BJ (cell line): Measurements from ENCODE around the gene TMEM213. TPM values are rescaled to one million over a fixed set of nuclear protein-coding genes. Genes with fewer than 3 reads are reported as not detected.
"Not testable (repeated sequence)": the region's sequence is repeated elsewhere in the genome, so short reads cannot be mapped to it uniquely, and the experiment has no call there.

Experiments
- CTCF ChIA-PET: fragments of 350-600 bp; formaldehyde crosslinking; extraction: SDS; loops from one replicate; lab custom pipeline; 2021; ENCODE audit warnings: antibody characterized with exemption, inconsistent platforms; lab: Yijun Ruan, JAX
- POLR2A ChIA-PET: fragments of 300-600 bp; sonication (Branson Sonifier 250); formaldehyde crosslinking; extraction: SDS; loops from one replicate; lab custom pipeline; 2021; ENCODE audit warnings: antibody characterized with exemption; lab: Charles Lee
- DNase-seq: peaks from one replicate; pipeline ENCODE4 v3.0.0-alpha.2; 2011; ENCODE audit warnings: low read depth
- H3K27me3 ChIP-seq: 2 replicates; pipeline ENCODE4 v1.6.0; 2011; ENCODE audit warnings: low read length; ENCODE audit not compliant: control insufficient read depth, insufficient read depth
- H3K36me3 ChIP-seq: 2 replicates; pipeline ENCODE4 v1.5.1; 2011; ENCODE audit warnings: low read length; ENCODE audit not compliant: control insufficient read depth, insufficient read depth
- H3K4me3 ChIP-seq: 2 replicates; pipeline ENCODE4 v1.5.1; 2011; ENCODE audit warnings: low read depth, mild to moderate bottlenecking, control low read depth, low read length
- polyA plus RNA-seq: library from polyadenylated mRNA; depleted of rRNA; stranded (reverse); fragments of >200 nt; gene quantifications from 2 replicates; pipeline ENCODE4 v1.2.3, GENCODE V29; 2011
- TF ChIP-seq, protein P1 (sequence below): IDR thresholded peaks from 2 replicates; pipeline ENCODE4 v1.5.1; 2011; ENCODE audit warnings: low read depth, mild to moderate bottlenecking, control low read depth, inconsistent platforms, low read length, moderate library complexity; ENCODE audit not compliant: insufficient read depth

The TMEM213 gene
- polyA plus RNA-seq, 1 experiment, result not detected

DNA sequence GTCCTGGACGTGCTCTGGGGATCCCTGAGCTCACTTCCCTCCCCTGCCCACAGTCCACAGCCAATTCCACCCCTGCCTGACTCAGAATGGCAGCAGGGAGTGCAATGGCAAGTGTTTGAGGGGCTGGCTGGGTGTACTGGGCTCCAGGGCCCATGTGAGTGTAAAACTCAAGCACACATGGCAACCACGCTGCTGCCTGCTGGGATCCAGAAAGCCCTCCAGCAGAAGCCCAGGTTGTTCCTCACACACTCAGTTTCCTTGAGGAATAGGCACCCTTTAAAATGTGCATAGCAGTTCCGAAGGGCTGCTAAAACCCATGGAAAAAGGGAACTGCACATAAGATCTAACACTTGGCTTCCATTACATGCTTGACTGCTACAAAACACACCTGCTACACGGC is 11.6 kb downstream of the TMEM213 start:
- Histone ChIP-seq H3K36me3 (no peaks in the 10 kb centered on the region), H3K27me3 (no peaks in the 10 kb centered on the region), H3K4me3 (no peak overlapping the region)
- DNase-seq, result no peak
- ChIA-PET CTCF (no interaction called here), POLR2A (no interaction called here)
- TF ChIP-seq, protein P1, sequence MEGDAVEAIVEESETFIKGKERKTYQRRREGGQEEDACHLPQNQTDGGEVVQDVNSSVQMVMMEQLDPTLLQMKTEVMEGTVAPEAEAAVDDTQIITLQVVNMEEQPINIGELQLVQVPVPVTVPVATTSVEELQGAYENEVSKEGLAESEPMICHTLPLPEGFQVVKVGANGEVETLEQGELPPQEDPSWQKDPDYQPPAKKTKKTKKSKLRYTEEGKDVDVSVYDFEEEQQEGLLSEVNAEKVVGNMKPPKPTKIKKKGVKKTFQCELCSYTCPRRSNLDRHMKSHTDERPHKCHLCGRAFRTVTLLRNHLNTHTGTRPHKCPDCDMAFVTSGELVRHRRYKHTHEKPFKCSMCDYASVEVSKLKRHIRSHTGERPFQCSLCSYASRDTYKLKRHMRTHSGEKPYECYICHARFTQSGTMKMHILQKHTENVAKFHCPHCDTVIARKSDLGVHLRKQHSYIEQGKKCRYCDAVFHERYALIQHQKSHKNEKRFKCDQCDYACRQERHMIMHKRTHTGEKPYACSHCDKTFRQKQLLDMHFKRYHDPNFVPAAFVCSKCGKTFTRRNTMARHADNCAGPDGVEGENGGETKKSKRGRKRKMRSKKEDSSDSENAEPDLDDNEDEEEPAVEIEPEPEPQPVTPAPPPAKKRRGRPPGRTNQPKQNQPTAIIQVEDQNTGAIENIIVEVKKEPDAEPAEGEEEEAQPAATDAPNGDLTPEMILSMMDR, result no peak

DNA sequence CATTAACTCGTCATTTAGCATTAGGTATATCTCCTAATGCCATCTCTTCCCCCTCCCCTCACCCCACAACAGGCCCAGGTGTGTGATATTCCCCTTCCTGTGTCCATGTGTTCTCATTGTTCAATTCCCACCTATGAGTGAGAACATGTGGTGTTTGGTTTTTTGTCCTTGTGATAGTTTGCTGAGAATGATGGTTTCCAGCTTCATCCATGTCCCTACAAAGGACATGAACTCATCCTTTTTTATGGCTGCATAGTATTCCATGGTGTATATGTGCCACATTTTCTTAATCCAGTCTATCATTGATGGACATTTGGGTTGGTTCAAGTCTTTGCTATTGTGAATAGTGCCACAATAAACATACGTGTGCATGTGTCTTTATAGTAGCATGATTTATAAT is 13.5 kb downstream of the TMEM213 start:
- H3K4me3 ChIP-seq, H3K27me3 ChIP-seq, POLR2A ChIA-PET, H3K36me3 ChIP-seq, DNase-seq, CTCF ChIA-PET: not testable (repeated sequence)

DNA sequence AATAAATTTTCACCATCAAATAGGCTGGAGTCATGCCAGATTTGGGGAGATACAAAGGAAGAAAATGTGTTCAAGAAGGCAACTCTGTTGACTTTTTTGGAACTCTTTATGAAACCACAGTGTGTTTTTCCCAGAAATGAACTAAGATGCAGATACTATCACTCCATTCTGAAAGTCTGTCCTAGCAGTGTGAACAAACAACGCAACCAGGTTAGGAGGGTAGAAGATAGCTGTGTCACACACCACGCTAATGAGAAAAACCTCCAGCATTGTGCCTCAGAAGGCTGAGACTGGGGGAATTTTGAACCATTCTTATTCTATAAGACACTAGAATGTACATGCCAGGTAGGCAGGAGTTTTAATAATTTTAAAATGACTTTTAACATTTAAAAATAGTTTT is 16.2 kb downstream of the TMEM213 start:
- DNase-seq, result no peak
- no peak overlapping the region for H3K4me3 ChIP-seq
- CTCF ChIA-PET, result no interaction called here
- no peaks in the 10 kb centered on the region for H3K36me3 ChIP-seq
- POLR2A ChIA-PET, result no interaction called here
- TF ChIP-seq, protein P1, result no peak
- H3K27me3 ChIP-seq, result no peaks in the 10 kb centered on the region

DNA sequence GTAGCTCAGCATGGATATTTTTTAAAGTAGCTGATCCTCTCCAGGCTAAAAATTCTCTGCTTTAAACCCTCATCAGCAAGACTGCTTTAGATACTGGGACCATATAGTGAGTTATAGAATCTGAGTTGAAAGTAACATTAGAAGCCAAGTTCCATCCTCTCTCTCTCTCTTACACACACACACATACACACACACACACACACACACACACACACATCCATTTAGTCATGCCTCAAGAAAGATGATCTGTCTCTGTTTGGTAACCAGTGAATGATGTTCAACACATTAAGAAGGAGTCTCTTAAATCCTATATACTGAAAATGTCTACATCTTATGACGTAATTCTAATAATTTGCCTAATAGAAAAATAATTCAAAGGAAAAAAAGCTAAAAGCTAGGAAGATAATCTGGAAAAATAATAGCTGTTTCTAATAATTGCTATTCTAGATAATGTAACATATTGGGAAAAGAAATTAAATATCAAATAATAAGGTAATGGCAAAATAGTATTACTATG is 17.1 kb downstream of the TMEM213 start:
- no peak overlapping the region for H3K4me3 ChIP-seq
- TF ChIP-seq, protein P1, result no peak
- no peaks in the 10 kb centered on the region for H3K27me3 ChIP-seq
- ChIA-PET CTCF (no interaction called here), POLR2A (no interaction called here)
- H3K36me3 ChIP-seq, result no peaks in the 10 kb centered on the region
- no peak for DNase-seq

DNA sequence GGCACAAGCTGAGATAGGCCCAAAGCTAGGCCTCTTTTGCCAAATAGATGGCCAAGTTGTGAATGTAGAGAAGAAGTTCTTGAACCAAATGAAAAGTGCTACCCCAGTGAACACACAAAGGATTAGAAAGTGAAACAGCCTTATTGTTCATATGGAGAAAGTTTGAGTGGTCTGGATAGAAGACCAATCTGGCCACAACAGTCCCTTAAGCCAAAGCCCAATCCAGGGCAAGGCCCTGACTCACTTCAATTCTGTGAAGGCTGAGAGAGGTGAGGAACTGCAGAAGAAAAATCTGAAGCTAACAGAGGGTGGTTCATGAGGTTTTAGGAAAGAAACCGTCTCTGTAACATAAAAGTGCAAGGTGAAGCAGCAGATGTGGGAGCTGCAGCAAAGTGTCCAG is 18.9 kb downstream of the TMEM213 start:
- ChIA-PET POLR2A (no interaction called here), CTCF (no interaction called here)
- TF ChIP-seq, protein P1, result no peak
- Histone ChIP-seq H3K4me3 (no peak overlapping the region), H3K27me3 (no peaks in the 10 kb centered on the region), H3K36me3 (no peaks in the 10 kb centered on the region)
- no peak for DNase-seq

DNA sequence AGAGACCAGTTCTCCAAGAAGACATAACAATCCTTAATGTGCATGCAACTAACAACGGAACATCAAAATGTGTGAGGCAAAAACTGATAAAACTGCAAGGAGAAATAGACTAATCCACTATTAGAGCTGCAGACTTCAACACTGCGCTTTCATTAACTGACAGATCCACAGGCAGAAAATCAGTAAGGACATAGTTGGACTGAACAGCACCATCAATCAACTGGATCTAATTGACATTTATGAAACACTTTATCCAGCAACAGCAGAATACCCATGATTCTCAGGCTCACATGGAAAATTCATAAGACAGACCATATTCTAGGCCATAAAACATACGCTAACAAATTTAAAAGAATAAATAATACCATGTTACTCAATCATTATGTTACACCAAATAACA is 21.8 kb downstream of the TMEM213 start:
- CTCF ChIA-PET, result no interaction called here
- DNase-seq, result no peak
- POLR2A ChIA-PET, result no interaction called here
- Histone ChIP-seq H3K4me3 (no peak overlapping the region), H3K27me3 (no peaks in the 10 kb centered on the region), H3K36me3 (no peaks in the 10 kb centered on the region)
- TF ChIP-seq, protein P1, result no peak
